Kidney (tissue), 14 donors: ENCODE measurements around the gene HDGFL1. TPM values are rescaled to one million over a fixed set of nuclear protein-coding genes. Genes with fewer than 3 reads are reported as not detected.

Source experiments
- DNase-seq, 5 donors: peaks; one replicate each; pipeline ENCODE4 v3.0.0-alpha.2; 2013 to 2020
- FAIRE-seq: peaks from 2 replicates; lab custom pipeline; 2012; peaks lifted over from hg19 to GRCh38; lab: Jason Lieb, UNC
- H3K27ac ChIP-seq, 2 donors: one replicate each; pipeline ENCODE4 v1.7.0; 2013; ENCODE audit warnings: low read depth in 2 of 2, low read length in 2 of 2, inconsistent platforms in 1 of 2
- H3K27me3 ChIP-seq: one replicate; pipeline ENCODE4 v1.7.1; 2013; ENCODE audit warnings: low read length, inconsistent platforms; ENCODE audit not compliant: control insufficient read depth, insufficient read depth
- H3K36me3 ChIP-seq, 3 donors: one replicate each; pipeline versions ENCODE4 v1.7.0 to v1.7.1; 2013; ENCODE audit warnings: low read length in 3 of 3, control low read depth in 1 of 3, inconsistent platforms in 1 of 3; ENCODE audit not compliant: insufficient read depth in 3 of 3, control insufficient read depth in 2 of 3
- H3K4me1 ChIP-seq, 3 donors: one replicate each; pipeline versions ENCODE4 v1.7.0 to v1.7.1; 2013; ENCODE audit warnings: low read length in 3 of 3, inconsistent platforms in 1 of 3, low read depth in 1 of 3; ENCODE audit not compliant: control insufficient read depth in 2 of 3, insufficient read depth in 2 of 3
- H3K4me3 ChIP-seq, 3 donors: one replicate each; pipeline versions ENCODE4 v1.7.0 to v1.8.1; 2013; ENCODE audit warnings: low read length in 3 of 3, control low read depth in 1 of 3, inconsistent platforms in 1 of 3
- H3K9ac ChIP-seq, 3 donors: one replicate each; pipeline versions ENCODE4 v1.7.0 to v1.7.1; 2013; ENCODE audit warnings: low read length in 3 of 3, control low read depth in 1 of 3, inconsistent platforms in 1 of 3
- H3K9me3 ChIP-seq, 3 donors: one replicate each; pipeline versions ENCODE4 v1.7.0 to v1.7.1; 2013; ENCODE audit warnings: low read length in 3 of 3, control low read depth in 1 of 3, inconsistent platforms in 1 of 3; ENCODE audit not compliant: control insufficient read depth in 2 of 3, insufficient read depth in 1 of 3
- intact Hi-C: fragments of 100-400 bp; cut with DNase I; formaldehyde crosslinking; loops from one replicate; pipeline ENCODE4 v1.11.1; 2022
- polyA plus RNA-seq: library from polyadenylated mRNA; stranded (reverse); fragments of 350-450 nt; fragmentation: Illumina TruSeq; extraction: RNeasy Lipid Tissue Mini Kit (QIAGEN cat#74804); gene quantifications from one replicate; pipeline ENCODE4 v1.2.3, GENCODE V29; 2014; ENCODE audit warnings: low read depth, low replicate concordance; ENCODE audit not compliant: insufficient read depth
- total RNA-seq: library from RNA; stranded (reverse); fragmentation: NEBNext Ultra II Directional; extraction: Animal tissue kit (Norgen Biotek cat#: 25700); gene quantifications from one replicate; pipeline ENCODE4 v1.2.1, GENCODE V29; 2021
- TF ChIP-seq, protein P1 (sequence below): IDR thresholded peaks from 3 replicates; pipeline ENCODE4 v1.5.1; 2012; ENCODE audit warnings: mild to moderate bottlenecking, moderate library complexity, borderline replicate concordance; ENCODE audit not compliant: insufficient read depth; ENCODE audit errors: extremely low read depth
- donor health status: control.
- donor health status: control.
- donor health status: control.
- donor health status: control.
- donor health status: control.
- donor health status: DM: yes; HTN: yes; CAD: no.
- donor health status: Normal renal cell carcinoma (clear cell type).

HDGFL1 gene
- total and polyA plus RNA-seq, 2 donors from 2014 or later = not detected

DNA sequence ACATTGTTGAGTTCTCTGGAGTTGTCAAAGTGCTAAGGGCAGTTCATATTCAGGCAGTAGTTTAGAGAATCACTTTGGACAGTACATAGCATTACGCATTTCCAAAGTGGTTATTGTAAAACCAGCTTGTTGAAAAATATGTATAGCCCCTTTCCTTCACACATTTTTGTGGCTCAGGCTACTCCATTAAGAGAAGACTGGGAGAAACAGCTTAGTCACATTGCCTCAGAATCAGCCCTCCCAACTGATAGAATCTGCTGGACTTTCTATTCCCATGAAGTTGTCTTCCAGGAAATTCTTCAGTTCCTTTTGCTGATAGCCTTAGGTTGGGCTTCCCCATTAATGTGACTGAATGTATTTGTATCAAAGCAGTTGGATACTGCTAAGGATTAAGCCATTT is 39.5 kb upstream of the HDGFL1 start:
- Histone ChIP-seq H3K27me3 (no peaks in the 10 kb centered on the region), H3K36me3 (no peaks in the 10 kb centered on the region), H3K4me1 (no peaks in the 10 kb centered on the region), H3K4me3 (no peak overlapping the region), H3K9ac (no peak overlapping the region), H3K27ac (no peak overlapping the region), H3K9me3 (no peaks in the 10 kb centered on the region)
- FAIRE-seq = no peak
- DNase-seq = no peak
- TF ChIP-seq, protein P1, sequence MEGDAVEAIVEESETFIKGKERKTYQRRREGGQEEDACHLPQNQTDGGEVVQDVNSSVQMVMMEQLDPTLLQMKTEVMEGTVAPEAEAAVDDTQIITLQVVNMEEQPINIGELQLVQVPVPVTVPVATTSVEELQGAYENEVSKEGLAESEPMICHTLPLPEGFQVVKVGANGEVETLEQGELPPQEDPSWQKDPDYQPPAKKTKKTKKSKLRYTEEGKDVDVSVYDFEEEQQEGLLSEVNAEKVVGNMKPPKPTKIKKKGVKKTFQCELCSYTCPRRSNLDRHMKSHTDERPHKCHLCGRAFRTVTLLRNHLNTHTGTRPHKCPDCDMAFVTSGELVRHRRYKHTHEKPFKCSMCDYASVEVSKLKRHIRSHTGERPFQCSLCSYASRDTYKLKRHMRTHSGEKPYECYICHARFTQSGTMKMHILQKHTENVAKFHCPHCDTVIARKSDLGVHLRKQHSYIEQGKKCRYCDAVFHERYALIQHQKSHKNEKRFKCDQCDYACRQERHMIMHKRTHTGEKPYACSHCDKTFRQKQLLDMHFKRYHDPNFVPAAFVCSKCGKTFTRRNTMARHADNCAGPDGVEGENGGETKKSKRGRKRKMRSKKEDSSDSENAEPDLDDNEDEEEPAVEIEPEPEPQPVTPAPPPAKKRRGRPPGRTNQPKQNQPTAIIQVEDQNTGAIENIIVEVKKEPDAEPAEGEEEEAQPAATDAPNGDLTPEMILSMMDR = no peak
- intact Hi-C loops = no loop called here

GRCh38 chr6:22530506-22530905 is 38.9 kb upstream of the HDGFL1 start:
- H3K36me3 ChIP-seq = no peaks in the 10 kb centered on the region

DNA sequence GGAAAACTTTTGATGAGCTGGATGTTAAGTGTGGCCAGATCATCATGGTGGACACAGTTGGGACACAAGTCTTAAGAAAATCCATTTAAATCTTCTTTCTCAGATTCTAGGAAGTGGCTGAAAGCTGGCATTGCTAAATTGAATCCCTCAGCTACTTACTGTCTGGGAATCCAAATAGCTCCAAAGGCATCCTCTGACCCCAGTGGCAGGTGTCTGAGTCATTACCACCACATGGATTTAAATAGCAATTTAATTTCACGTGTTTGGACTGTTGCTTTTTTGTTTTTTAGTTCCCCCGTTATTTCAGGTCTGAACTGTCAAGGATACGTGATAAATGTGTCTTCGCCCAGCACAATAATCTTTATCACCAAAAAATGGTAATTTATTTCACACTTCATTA is 33.2 kb upstream of the HDGFL1 start:
- intact Hi-C loops = no loop called here
- no peak for FAIRE-seq

More at GRCh38 chr6:22530506-22530905, 38.9 kb upstream of the HDGFL1 start:
- H3K9me3 ChIP-seq = no peaks in the 10 kb centered on the region
- H3K4me1 ChIP-seq = no peaks in the 10 kb centered on the region
- DNase-seq (no peak), FAIRE-seq (no peak)
- intact Hi-C loops = no loop called here
- H3K27me3 ChIP-seq = no peaks in the 10 kb centered on the region
- H3K27ac ChIP-seq = no peak overlapping the region
- H3K4me3 ChIP-seq = no peak overlapping the region
- no peak overlapping the region for H3K9ac ChIP-seq
- TF ChIP-seq, protein P1 = no peak

More for the DNA sequence above, 33.2 kb upstream of the HDGFL1 start:
- H3K4me1 ChIP-seq = no peaks in the 10 kb centered on the region
- H3K27me3 ChIP-seq = no peaks in the 10 kb centered on the region
- no peaks in the 10 kb centered on the region for H3K9me3 ChIP-seq
- no peak overlapping the region for H3K9ac ChIP-seq
- H3K4me3 ChIP-seq = no peak overlapping the region
- no peak overlapping the region for H3K27ac ChIP-seq
- TF ChIP-seq, protein P1 = no peak
- no peaks in the 10 kb centered on the region for H3K36me3 ChIP-seq
- no peak for DNase-seq
